ENCODE measurements around the gene DTX3.

DTX3 gene

GRCh38 chr12:57620936-57621496 lies 16.4 kb downstream of the DTX3 start:
- no peak for DNase-seq

DNA sequence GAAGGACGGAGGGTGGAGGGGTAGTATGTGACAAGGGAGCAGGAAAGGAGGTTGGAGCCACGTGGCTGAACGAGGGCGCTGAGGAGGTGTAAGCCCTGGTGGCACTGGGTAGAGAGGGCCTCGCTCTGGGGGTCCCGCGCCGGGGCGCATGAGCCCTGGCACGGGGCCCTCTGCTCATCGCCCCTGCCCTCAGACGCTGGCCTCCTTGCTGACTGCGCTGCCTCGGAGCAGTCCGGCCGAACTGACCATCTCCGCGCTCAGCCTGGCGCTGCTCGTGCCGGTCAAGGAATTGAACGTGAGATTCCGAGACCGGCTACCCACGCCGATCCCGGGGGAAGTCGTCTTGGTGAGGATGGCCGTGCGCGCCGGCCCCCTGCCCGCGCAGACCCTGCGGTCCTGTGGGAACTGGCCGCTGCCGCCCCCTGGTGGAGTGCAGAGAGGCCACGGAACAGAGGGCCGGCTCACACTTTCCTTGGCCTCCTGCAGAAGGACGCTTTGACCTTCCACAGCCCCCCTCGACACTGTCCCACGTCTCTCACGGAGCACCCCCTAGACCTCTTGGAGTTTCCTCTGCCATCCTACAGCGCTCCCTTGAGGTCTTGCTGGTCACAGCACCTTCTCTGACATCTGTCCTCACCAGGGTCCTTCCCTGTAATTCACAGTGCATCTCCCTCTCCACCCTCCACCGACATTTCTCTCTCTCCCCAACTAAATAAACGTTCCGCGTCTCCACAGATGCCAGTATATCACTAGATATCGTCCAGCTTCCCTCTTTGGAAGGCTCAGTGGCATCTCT lies 17.1 kb downstream of the DTX3 start:
- DNase-seq = peak in 1 of 2 experiments; percentile 63

DNA sequence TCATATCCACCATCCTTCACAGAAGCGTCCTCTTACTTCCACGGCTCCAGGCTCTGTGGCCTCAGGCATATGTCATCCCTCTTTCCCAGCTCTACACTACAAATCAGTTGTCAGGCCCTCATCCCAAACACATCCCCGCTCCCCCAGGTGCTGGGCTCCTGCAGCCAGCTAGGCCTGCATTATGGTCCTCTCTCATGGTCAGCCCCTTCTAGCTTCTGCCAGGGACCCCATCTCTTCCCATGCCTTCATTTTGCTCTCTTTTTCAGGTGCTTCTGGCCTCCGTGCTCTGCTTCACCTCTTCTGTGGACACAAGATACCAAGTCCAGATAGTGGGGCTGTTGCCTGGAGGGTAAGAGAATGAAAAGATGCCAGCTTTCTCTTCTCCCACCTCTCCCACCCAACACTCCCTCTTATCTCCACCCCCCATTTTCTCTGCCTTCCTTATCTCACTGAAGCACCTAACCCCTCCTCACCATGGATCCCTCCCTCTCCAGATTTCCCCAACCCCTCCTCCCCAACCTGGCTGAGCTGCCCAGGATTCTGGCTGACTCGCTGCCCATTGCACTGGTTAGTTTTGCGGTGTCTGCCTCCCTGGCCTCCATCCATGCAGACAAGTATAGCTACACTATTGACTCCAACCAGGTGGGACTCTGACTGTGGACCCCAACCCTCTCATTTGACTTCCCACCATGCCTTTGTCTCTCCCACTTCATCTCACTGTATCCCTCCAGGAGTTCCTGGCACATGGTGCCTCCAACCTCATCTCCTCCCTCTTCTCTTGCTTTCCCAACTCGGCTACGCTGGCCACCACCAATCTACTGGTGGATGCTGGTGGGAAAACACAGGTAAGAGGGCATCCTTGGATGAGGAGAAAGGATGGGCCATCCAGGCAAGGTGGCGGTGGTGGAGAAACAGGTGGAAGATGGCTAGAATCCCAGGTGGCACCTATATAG lies 17.9 kb downstream of the DTX3 start:
- DNase-seq = no peak

GRCh38 chr12:57623385-57623784 lies 18.8 kb downstream of the DTX3 start:
- DNase-seq = no peak

- no peak for DNase-seq
These were observed 19.3 kb downstream of the DTX3 start for GRCh38 chr12:57623811-57624390.

DNA sequence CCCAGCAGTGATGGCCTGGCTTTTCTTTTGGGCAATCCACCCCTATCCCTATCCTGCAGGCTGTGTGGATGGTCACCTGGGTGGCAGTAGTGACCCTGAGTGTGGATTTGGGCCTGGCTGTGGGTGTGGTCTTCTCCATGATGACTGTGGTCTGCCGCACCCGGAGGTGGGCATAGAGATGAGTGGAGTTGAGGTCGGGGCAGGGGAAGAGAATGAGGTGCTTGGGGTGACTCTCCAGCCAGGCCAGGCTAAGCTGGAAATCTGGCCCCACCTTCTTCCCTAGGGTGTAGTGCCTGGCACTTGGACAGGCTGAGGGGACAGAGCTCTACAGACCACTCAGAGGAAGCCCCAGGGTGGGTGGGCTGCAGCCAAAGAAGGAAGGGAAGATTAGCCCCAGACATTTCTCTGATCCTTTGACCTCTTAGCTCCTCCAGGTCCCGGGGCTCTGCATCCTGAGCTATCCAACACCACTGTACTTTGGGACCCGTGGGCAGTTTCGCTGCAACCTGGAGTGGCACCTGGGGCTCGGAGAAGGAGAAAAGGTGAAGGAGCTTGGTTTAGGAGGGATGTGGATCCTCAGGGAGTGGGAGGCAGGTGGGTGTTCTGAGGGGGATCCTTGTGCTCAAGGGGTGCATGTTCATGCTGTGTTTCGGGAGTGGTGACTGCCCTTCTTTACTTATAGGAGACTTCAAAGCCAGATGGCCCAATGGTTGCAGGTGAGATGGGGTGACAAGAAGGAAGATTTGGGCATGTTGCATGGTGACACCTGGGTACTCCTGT lies 20.0 kb downstream of the DTX3 start:
- no peak for DNase-seq

DNA sequence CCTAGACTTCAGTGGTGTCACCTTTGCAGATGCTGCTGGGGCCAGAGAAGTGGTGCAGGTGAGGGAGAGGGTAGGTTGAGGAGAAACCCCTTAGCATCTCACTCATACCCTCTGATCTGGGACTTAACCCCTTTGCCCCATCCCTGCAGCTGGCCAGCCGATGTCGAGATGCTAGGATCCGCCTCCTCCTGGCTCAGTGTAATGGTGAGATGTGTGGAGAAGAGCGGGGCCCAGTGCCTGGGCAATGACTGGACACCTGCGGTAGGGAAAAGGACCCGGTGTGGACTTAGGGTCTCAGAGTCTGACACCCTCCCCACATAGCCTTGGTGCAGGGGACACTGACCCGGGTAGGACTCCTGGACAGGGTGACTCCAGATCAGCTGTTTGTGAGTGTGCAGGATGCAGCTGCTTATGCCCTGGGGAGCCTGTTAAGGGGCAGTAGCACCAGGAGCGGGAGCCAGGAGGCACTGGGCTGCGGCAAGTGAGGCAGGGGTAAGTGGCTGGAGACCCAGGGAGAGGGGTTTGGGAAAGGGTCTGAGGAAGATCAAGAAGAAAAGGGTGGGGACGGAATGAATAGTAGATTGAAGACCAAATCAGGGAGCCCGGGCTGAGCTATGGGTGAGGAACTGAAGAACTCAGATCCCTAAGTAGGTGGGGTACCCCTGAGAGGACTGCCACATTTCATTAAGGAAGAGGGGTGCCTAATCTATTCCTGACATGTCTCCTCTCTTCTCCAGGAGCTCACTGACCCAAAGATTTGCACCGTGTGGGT lies 20.8 kb downstream of the DTX3 start:
- no peak for DNase-seq

GRCh38 chr12:57626111-57626920 lies 21.7 kb downstream of the DTX3 start:
- no peak for DNase-seq

DNA sequence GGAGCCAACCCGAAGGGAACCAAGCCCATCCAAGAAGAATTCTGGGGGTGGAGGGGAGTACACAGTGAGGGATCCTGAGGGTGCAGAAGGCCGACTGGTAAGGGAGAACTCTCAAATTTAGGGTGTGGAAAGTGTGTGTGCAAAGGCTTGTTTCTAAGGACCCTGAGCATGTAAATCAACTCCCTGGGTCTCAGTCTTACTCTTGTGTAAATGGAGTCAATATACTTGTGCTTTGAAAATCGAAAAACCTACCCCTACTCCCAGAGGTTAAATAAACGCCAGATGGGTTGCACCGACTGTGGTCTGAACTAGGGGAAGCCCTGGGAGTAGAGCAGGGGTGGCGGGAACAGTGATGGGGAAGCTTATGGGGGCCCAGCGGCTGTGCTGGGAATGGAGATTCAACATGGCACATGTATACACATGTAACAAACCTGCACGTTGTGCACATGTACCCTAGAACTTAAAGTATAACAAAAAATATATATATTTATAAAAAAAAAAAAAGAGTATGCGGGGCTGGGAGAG lies 22.4 kb downstream of the DTX3 start:
- no peak for DNase-seq

- no peak for DNase-seq
These were observed 23.1 kb downstream of the DTX3 start for GRCh38 chr12:57627501-57628279.

DNA sequence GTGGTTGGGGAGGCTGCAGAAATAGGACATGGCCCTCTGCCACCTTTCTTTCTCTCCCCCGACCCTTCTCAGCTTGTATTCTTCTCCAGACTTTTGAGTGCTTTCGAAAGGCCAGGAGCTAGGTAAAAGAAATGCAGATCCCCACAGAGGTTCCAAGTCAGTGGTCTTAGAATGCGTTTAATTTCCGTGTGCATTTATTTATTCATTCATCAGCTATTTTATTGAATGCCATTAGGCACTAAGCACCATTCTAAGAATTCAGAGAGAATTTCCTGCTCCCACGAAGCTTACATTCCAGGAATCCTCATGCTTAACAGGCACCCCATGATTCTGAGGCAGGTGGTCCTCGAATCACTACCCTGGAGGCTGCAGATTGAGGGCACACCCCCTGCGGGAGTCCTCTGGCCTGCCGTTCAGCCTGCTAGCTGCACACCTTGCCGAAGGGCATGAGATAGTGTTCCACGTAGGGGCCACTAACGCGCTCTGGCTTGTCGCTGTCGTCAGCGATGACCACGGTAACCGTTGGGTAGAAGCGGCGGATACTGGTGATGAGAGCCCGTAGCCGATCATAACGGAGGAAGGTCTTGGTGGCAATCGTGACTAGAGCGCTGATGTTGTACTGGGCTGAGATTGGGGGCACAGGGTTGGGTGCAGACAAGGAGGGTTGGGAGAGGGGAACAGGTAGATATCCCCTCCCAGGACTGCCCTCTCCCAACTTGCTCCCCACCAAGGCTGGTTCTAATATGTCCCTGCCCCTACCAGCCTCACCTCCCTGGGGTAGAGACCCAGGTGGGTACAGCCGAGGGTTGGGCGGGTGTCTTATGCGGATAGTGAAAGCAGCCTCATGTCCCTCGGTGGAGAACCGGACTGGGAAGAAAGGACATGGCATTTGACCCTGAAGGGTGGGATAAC lies 23.9 kb downstream of the DTX3 start:
- DNase-seq = no peak

GRCh38 chr12:57629897-57630471 lies 25.4 kb downstream of the DTX3 start:
- DNase-seq = no peak

- no peak for DNase-seq
These were observed 26.3 kb downstream of the DTX3 start for GRCh38 chr12:57630891-57631433.

DNA sequence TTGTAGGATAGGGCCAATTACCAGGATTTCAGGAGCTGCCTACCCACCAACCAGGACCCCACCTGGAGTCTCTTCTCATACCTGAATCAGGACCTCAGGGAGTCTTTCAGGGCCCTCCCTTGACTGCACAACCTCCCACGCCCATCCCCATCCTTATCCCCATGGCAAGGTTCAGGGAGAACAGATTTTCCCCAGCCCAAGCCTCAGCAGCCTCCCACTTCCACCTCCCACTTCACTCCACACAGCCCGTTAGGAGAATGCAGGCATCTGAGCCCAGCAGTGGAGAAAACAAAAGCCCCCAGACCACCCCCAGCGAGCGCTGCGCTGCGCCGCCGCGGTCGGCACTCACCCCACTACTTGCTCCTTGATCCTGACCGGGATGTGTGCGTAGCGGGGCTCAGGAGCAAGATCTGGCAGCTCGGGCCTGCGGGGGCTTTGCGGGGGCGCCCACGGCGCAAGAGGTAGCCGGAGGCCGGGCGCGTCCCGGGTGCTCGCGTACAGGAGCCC lies 27.0 kb downstream of the DTX3 start:
- no peak for DNase-seq

DNA sequence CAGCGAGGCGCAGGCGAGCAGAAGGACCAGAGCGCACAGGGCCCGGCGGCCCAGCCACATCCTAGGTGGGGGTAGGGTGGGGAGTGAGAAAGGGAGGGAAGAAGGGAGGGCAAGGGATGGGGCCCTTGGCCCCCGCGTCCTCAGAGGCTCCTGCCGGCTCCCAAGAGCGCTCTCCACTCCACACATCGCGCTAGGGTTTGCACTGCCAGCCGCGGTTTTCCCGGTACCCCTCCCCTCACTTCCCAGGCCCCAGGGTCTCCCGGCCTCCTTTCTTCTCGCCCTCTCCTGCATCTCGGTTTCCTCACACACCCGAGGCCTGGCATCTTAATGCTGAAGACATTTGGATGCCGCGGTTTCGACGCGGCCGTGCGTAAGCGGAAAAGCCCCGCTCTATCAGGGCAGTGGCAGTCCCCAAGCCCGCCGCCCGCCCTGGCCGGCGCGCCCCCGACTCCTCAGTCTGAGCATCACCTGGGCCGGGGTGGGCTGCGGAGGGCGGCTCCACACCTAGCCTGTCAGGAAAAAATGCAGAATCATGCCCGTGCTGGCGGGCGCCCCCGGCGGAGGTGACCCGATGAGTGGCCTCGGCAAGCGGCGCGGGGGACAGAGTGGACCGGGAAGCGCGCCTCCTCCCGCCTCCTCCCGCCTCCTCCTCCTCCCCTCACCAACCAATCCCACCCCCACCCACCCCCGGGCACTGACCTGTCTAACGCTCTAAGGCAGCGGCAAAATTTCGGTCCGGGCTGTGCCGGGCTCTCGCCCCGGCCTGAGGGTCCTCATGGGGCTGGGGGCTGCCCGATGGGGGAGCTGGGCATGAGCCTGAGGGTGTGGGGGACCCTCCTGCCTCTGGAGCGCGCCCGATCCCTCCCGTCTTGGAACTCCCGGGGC lies 27.7 kb downstream of the DTX3 start:
- DNase-seq = no peak

All from NCI-H446 (cell line).